ENCODE data around the gene ZBTB11.
"Not testable (repeated sequence)": the region's sequence is repeated elsewhere in the genome, so short reads cannot be mapped to it uniquely, and the experiment has no call there.

The ZBTB11 gene

GRCh38 chr3:101643009-101643844 lies 33.7 kb downstream of the ZBTB11 start:
- no peak for TF ChIP-seq CTCF (IDR thresholded peaks at IDR 0.05; ENCODE audit: low read length)
- no peak overlapping the region for H3K27ac ChIP-seq (ENCODE audit: low read depth, low read length, poor library complexity, severe bottlenecking)
- no peak overlapping the region for H3K4me2 ChIP-seq (ENCODE audit: low read length)
- H3K9me3 ChIP-seq (ENCODE audit: low read length): no peaks in the 10 kb centered on the region
- H4K20me1 ChIP-seq (ENCODE audit: insufficient read depth, low read length): no peaks in the 10 kb centered on the region
- H3K79me2 ChIP-seq (ENCODE audit: insufficient read depth, low read length): no peaks in the 10 kb centered on the region
- peaks cover 5% of the 10 kb centered on the region for H3K36me3 ChIP-seq (ENCODE audit: insufficient read depth, low read length)
- no peak overlapping the region for H2AFZ ChIP-seq (ENCODE audit: low read length)
- no peaks in the 10 kb centered on the region for H3K9me2 ChIP-seq (ENCODE audit: low read depth, low read length)
- no peaks in the 10 kb centered on the region for H3F3A ChIP-seq (ENCODE audit: insufficient read depth, low read length)
- H3K27me3 ChIP-seq (ENCODE audit: insufficient read depth, low read length): no peaks in the 10 kb centered on the region
- H3K4me3 ChIP-seq (ENCODE audit: low read depth, low read length, poor library complexity, severe bottlenecking): no peak overlapping the region
- H3K9ac ChIP-seq (ENCODE audit: low read length): no peak overlapping the region
- H3K4me1 ChIP-seq (ENCODE audit: insufficient read depth, low read length, severe bottlenecking): no peaks in the 10 kb centered on the region

- Histone ChIP-seq H2AFZ (ENCODE audit: low read length) (no peak overlapping the region), H3K9me2 (ENCODE audit: low read depth, low read length) (no peaks in the 10 kb centered on the region), H3K4me3 (ENCODE audit: low read depth, low read length, poor library complexity, severe bottlenecking) (no peak overlapping the region), H3F3A (ENCODE audit: insufficient read depth, low read length) (no peaks in the 10 kb centered on the region), H4K20me1 (ENCODE audit: insufficient read depth, low read length) (no peaks in the 10 kb centered on the region), H3K4me1 (ENCODE audit: insufficient read depth, low read length, severe bottlenecking) (no peaks in the 10 kb centered on the region), H3K4me2 (ENCODE audit: low read length) (no peak overlapping the region), H3K27me3 (ENCODE audit: insufficient read depth, low read length) (no peaks in the 10 kb centered on the region), H3K9ac (ENCODE audit: low read length) (no peak overlapping the region), H3K79me2 (ENCODE audit: insufficient read depth, low read length) (no peaks in the 10 kb centered on the region), H3K9me3 (ENCODE audit: low read length) (no peaks in the 10 kb centered on the region), H3K27ac (ENCODE audit: low read depth, low read length, poor library complexity, severe bottlenecking) (no peak overlapping the region), H3K36me3 (ENCODE audit: insufficient read depth, low read length) (no peaks in the 10 kb centered on the region)
- TF ChIP-seq CTCF (IDR thresholded peaks at IDR 0.05; ENCODE audit: low read length): no peak
These were observed 34.5 kb downstream of the ZBTB11 start for GRCh38 chr3:101642441-101642840.

GRCh38 chr3:101641397-101642115 lies 35.4 kb downstream of the ZBTB11 start:
- H3K27me3 ChIP-seq (ENCODE audit: insufficient read depth, low read length); H3K9me3 ChIP-seq (ENCODE audit: low read length); H3K4me2 ChIP-seq (ENCODE audit: low read length); H3K4me1 ChIP-seq (ENCODE audit: insufficient read depth, low read length, severe bottlenecking); H3K27ac ChIP-seq (ENCODE audit: low read depth, low read length, poor library complexity, severe bottlenecking); H3K79me2 ChIP-seq (ENCODE audit: insufficient read depth, low read length); H2AFZ ChIP-seq (ENCODE audit: low read length); H3K36me3 ChIP-seq (ENCODE audit: insufficient read depth, low read length); H3K9me2 ChIP-seq (ENCODE audit: low read depth, low read length); H3K9ac ChIP-seq (ENCODE audit: low read length); H3F3A ChIP-seq (ENCODE audit: insufficient read depth, low read length); H4K20me1 ChIP-seq (ENCODE audit: insufficient read depth, low read length); H3K4me3 ChIP-seq (ENCODE audit: low read depth, low read length, poor library complexity, severe bottlenecking): not testable (repeated sequence)

GRCh38 chr3:101640256-101640655 lies 36.7 kb downstream of the ZBTB11 start:
- H3F3A ChIP-seq (ENCODE audit: insufficient read depth, low read length): no peaks in the 10 kb centered on the region
- TF ChIP-seq EZH2 (IDR thresholded peaks at IDR 0.05; ENCODE audit: borderline replicate concordance, low read length): no peak
- TF ChIP-seq CTCF (IDR thresholded peaks at IDR 0.05; ENCODE audit: low read length): no peak
- H3K27ac ChIP-seq (ENCODE audit: low read depth, low read length, poor library complexity, severe bottlenecking): no peak overlapping the region
- H3K4me3 ChIP-seq (ENCODE audit: low read depth, low read length, poor library complexity, severe bottlenecking): no peak overlapping the region
- H3K9ac ChIP-seq (ENCODE audit: low read length): no peak overlapping the region
- no peaks in the 10 kb centered on the region for H3K9me2 ChIP-seq (ENCODE audit: low read depth, low read length)
- no peak overlapping the region for H2AFZ ChIP-seq (ENCODE audit: low read length)
- H3K9me3 ChIP-seq (ENCODE audit: low read length): no peaks in the 10 kb centered on the region
- H4K20me1 ChIP-seq (ENCODE audit: insufficient read depth, low read length): no peaks in the 10 kb centered on the region
- no peak overlapping the region for H3K4me2 ChIP-seq (ENCODE audit: low read length)
- H3K27me3 ChIP-seq (ENCODE audit: insufficient read depth, low read length): no peaks in the 10 kb centered on the region
- H3K79me2 ChIP-seq (ENCODE audit: insufficient read depth, low read length): no peaks in the 10 kb centered on the region
- H3K36me3 ChIP-seq (ENCODE audit: insufficient read depth, low read length): no peaks in the 10 kb centered on the region
- H3K4me1 ChIP-seq (ENCODE audit: insufficient read depth, low read length, severe bottlenecking): peaks cover 4% of the 10 kb centered on the region

Measured in OCI-LY1 (cell line).